Measurements from ENCODE around the gene MARCHF3.

Gene MARCHF3

DNA sequence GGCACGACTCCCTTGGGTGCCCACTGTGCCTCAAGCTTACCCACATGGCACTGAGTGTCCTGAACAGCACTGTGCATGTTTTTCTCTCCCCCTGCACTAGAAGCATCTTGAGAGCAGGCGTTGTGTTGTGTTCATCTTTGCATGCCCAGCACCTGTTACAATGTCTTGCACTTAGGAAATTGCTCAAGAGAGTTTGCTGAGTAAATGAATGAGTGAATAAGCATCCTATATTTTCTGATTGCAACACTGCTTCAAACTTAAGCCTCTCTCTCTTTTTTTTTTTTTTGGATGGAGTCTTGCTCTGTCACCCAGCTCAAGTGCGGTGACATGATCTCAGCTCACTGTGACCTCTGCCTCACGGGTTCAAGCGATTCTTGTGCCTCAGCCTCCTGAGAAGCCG, 158.9 kb downstream of the MARCHF3 start:
- no peak for ATAC-seq
- TF ChIP-seq TOX (CRISPR knock-in tag; IDR thresholded peaks at IDR 0.05; ENCODE audit: borderline replicate concordance) (no peak), PPARA (CRISPR knock-in tag; IDR thresholded peaks at IDR 0.05; ENCODE audit: borderline replicate concordance) (no peak), RARB (CRISPR knock-in tag; IDR thresholded peaks at IDR 0.05) (no peak), CSDC2 (CRISPR knock-in tag; IDR thresholded peaks at IDR 0.05) (no peak), ZFP3 (CRISPR knock-in tag; IDR thresholded peaks at IDR 0.05) (no peak), ZFP30 (CRISPR knock-in tag; IDR thresholded peaks at IDR 0.05) (no peak)
- TF ChIP-seq, protein P1, sequence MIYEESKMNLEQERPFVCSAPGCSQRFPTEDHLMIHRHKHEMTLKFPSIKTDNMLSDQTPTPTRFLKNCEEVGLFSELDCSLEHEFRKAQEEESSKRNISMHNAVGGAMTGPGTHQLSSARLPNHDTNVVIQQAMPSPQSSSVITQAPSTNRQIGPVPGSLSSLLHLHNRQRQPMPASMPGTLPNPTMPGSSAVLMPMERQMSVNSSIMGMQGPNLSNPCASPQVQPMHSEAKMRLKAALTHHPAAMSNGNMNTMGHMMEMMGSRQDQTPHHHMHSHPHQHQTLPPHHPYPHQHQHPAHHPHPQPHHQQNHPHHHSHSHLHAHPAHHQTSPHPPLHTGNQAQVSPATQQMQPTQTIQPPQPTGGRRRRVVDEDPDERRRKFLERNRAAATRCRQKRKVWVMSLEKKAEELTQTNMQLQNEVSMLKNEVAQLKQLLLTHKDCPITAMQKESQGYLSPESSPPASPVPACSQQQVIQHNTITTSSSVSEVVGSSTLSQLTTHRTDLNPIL (CRISPR knock-in tag; IDR thresholded peaks at IDR 0.05; ENCODE audit: low read depth), result no peak
- TF ChIP-seq, protein P2, sequence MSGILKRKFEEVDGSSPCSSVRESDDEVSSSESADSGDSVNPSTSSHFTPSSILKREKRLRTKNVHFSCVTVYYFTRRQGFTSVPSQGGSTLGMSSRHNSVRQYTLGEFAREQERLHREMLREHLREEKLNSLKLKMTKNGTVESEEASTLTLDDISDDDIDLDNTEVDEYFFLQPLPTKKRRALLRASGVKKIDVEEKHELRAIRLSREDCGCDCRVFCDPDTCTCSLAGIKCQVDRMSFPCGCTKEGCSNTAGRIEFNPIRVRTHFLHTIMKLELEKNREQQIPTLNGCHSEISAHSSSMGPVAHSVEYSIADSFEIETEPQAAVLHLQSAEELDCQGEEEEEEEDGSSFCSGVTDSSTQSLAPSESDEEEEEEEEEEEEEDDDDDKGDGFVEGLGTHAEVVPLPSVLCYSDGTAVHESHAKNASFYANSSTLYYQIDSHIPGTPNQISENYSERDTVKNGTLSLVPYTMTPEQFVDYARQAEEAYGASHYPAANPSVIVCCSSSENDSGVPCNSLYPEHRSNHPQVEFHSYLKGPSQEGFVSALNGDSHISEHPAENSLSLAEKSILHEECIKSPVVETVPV (CRISPR knock-in tag; IDR thresholded peaks at IDR 0.05), result no peak

DNA sequence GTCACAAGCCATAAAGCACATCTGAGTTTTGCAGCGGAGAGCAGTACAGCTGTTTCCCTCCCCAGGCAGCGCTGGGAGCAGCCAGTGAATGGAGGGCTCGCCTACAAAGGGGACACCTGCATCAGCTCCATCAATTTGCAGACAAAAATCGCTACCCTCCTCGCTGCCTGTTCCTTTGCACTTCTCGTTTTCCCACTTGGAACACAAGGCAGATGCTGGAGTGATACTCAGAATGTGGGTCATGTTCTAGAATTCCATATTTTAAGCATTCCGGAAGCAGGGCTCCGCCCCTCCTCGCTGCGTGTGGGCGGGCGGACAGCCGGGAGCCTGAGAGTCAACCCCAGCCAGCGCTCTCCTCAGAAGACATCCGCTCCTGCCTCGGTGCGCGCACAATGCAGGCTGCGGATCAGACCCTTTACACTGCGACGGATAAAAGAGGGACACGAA, 161.3 kb downstream of the MARCHF3 start:
- ATAC-seq, result peak; percentile 80
- TF ChIP-seq ARNTL (CRISPR knock-in tag; IDR thresholded peaks at IDR 0.05; ENCODE audit: borderline replicate concordance, low read depth), result no peak
- peak; percentile 72; the same call in 1 of the 2 replicates for TF ChIP-seq ZFP3 (CRISPR knock-in tag; IDR thresholded peaks at IDR 0.05)
- TF ChIP-seq, protein P2 (CRISPR knock-in tag; IDR thresholded peaks at IDR 0.05), result no peak
- no peak for TF ChIP-seq TCF4 (CRISPR knock-in tag; IDR thresholded peaks at IDR 0.05; ENCODE audit: borderline replicate concordance)
- TF ChIP-seq PPARA (CRISPR knock-in tag; IDR thresholded peaks at IDR 0.05; ENCODE audit: borderline replicate concordance), result no peak
- no peak for TF ChIP-seq GLIS3 (CRISPR knock-in tag; IDR thresholded peaks at IDR 0.05)

DNA sequence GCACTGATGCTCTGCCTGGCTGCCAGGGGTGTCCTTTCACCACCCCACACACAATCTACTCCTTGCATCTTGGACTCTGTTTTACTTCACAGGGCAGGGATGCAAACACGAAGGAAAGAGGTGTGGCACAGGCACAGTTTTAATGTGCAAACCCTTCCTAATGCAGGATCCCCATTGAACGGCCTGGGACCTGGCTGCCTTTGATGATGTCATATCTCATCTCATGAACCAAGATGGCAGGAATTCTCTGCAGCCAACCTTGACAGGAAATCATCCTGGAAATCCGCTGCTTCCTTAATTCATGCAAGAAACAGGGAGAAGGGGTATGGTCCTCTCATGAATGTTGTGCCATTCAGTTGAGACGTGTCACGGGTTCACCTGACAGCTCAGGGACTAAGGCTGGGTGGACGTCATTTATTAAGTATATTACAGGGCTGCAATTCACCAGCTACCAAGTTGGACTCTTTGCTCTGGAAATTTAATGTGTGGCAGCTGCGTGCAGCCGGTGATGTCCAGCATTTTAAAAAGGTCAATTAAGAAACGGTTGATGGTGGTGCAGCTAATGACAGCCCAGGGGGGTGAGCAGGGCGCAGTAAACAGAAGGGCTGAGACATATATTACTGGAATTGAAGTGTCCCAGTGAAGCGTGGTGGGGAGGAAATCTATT, 161.9 kb downstream of the MARCHF3 start:
- no peak for ATAC-seq
- TF ChIP-seq OSR1 (CRISPR knock-in tag; IDR thresholded peaks at IDR 0.05) (no peak), PPARA (CRISPR knock-in tag; IDR thresholded peaks at IDR 0.05; ENCODE audit: borderline replicate concordance) (no peak), SNAI2 (CRISPR knock-in tag; IDR thresholded peaks at IDR 0.05) (no peak), ZNF70 (CRISPR knock-in tag; IDR thresholded peaks at IDR 0.05) (no peak), ZFP30 (CRISPR knock-in tag; IDR thresholded peaks at IDR 0.05) (no peak), ZC3H10 (CRISPR knock-in tag; IDR thresholded peaks at IDR 0.05) (no peak), ZFP3 (CRISPR knock-in tag; IDR thresholded peaks at IDR 0.05) (no peak), ZNF565 (CRISPR knock-in tag; conservative IDR thresholded peaks at IDR 0.05; ENCODE audit: low read depth) (no peak), ZNF8 (CRISPR knock-in tag; IDR thresholded peaks at IDR 0.05) (no peak), CSDC2 (CRISPR knock-in tag; IDR thresholded peaks at IDR 0.05) (no peak), TCF4 (CRISPR knock-in tag; IDR thresholded peaks at IDR 0.05; ENCODE audit: borderline replicate concordance) (no peak), ARNTL (CRISPR knock-in tag; IDR thresholded peaks at IDR 0.05; ENCODE audit: borderline replicate concordance, low read depth) (no peak), ISL1 (CRISPR knock-in tag; IDR thresholded peaks at IDR 0.05) (no peak), RARB (CRISPR knock-in tag; IDR thresholded peaks at IDR 0.05) (no peak), GLIS3 (CRISPR knock-in tag; IDR thresholded peaks at IDR 0.05) (no peak)
- TF ChIP-seq, protein P1 (CRISPR knock-in tag; IDR thresholded peaks at IDR 0.05; ENCODE audit: low read depth), result no peak
- TF ChIP-seq, protein P3, sequence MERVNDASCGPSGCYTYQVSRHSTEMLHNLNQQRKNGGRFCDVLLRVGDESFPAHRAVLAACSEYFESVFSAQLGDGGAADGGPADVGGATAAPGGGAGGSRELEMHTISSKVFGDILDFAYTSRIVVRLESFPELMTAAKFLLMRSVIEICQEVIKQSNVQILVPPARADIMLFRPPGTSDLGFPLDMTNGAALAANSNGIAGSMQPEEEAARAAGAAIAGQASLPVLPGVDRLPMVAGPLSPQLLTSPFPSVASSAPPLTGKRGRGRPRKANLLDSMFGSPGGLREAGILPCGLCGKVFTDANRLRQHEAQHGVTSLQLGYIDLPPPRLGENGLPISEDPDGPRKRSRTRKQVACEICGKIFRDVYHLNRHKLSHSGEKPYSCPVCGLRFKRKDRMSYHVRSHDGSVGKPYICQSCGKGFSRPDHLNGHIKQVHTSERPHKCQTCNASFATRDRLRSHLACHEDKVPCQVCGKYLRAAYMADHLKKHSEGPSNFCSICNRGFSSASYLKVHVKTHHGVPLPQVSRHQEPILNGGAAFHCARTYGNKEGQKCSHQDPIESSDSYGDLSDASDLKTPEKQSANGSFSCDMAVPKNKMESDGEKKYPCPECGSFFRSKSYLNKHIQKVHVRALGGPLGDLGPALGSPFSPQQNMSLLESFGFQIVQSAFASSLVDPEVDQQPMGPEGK (CRISPR knock-in tag; IDR thresholded peaks at IDR 0.05; ENCODE audit: borderline replicate concordance), result no peak
- TF ChIP-seq, protein P4, sequence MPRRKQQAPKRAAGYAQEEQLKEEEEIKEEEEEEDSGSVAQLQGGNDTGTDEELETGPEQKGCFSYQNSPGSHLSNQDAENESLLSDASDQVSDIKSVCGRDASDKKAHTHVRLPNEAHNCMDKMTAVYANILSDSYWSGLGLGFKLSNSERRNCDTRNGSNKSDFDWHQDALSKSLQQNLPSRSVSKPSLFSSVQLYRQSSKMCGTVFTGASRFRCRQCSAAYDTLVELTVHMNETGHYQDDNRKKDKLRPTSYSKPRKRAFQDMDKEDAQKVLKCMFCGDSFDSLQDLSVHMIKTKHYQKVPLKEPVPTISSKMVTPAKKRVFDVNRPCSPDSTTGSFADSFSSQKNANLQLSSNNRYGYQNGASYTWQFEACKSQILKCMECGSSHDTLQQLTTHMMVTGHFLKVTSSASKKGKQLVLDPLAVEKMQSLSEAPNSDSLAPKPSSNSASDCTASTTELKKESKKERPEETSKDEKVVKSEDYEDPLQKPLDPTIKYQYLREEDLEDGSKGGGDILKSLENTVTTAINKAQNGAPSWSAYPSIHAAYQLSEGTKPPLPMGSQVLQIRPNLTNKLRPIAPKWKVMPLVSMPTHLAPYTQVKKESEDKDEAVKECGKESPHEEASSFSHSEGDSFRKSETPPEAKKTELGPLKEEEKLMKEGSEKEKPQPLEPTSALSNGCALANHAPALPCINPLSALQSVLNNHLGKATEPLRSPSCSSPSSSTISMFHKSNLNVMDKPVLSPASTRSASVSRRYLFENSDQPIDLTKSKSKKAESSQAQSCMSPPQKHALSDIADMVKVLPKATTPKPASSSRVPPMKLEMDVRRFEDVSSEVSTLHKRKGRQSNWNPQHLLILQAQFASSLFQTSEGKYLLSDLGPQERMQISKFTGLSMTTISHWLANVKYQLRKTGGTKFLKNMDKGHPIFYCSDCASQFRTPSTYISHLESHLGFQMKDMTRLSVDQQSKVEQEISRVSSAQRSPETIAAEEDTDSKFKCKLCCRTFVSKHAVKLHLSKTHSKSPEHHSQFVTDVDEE (CRISPR knock-in tag; IDR thresholded peaks at IDR 0.05), result no peak
- TF ChIP-seq, protein P2 (CRISPR knock-in tag; IDR thresholded peaks at IDR 0.05), result no peak
- TF ChIP-seq, protein P5, sequence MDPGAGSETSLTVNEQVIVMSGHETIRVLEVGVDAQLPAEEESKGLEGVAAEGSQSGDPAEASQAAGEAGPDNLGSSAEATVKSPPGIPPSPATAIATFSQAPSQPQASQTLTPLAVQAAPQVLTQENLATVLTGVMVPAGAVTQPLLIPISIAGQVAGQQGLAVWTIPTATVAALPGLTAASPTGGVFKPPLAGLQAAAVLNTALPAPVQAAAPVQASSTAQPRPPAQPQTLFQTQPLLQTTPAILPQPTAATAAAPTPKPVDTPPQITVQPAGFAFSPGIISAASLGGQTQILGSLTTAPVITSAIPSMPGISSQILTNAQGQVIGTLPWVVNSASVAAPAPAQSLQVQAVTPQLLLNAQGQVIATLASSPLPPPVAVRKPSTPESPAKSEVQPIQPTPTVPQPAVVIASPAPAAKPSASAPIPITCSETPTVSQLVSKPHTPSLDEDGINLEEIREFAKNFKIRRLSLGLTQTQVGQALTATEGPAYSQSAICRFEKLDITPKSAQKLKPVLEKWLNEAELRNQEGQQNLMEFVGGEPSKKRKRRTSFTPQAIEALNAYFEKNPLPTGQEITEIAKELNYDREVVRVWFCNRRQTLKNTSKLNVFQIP (CRISPR knock-in tag; IDR thresholded peaks at IDR 0.05; ENCODE audit: borderline replicate concordance, low read depth), result no peak
